NOMO-1 treated with dmso at 0.1 percent for 144 hours (cell line): Measurements from ENCODE around the gene ATP8B4.
"Not testable (repeated sequence)": the region's sequence is repeated elsewhere in the genome, so short reads cannot be mapped to it uniquely, and the experiment has no call there.

Experiments
- DNase-seq: peaks from one replicate; lab custom pipeline; 2025; ENCODE audit not compliant: unreplicated experiment; lab: John Stamatoyannopoulos, UW

The ATP8B4 gene

DNA sequence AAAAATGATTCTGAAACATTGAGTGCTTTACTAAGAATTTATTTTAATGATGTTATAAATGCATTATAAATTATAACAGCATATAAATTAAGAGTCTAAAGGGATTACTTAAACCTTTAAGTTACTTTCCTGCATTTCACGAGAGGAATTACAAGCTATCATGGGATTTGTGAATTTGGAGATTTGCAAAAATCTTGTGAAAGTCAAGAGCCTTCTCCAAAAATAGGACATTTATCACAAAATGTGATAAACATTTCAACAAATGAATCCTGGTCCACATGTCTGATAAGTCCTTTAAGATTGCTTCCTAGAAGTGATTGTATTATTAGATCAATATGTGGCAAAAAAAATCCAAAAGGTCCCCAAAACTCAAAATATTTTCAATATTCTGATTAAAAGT, 154.5 kb downstream of the ATP8B4 start:
- no peak for DNase-seq

DNA sequence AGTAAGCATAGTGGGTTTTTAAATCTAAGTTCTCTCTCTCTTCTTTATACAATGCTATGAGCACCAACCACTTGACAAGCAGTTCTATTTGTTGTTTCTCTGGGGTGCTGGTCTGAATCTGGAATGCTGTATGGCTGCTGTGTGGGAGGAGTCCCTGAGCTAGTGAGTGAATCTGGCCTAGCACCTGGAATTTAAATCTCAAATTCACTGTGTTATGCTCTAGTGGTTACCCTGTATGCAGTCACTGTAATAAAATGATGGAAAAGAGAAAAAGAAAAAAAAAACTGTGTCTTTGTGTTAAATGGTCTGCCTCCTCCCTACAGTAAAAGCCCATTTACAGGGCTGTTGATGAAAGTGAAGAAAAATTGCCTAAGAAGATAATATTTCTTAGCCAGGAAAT, 155.0 kb downstream of the ATP8B4 start:
- DNase-seq: no peak

DNA sequence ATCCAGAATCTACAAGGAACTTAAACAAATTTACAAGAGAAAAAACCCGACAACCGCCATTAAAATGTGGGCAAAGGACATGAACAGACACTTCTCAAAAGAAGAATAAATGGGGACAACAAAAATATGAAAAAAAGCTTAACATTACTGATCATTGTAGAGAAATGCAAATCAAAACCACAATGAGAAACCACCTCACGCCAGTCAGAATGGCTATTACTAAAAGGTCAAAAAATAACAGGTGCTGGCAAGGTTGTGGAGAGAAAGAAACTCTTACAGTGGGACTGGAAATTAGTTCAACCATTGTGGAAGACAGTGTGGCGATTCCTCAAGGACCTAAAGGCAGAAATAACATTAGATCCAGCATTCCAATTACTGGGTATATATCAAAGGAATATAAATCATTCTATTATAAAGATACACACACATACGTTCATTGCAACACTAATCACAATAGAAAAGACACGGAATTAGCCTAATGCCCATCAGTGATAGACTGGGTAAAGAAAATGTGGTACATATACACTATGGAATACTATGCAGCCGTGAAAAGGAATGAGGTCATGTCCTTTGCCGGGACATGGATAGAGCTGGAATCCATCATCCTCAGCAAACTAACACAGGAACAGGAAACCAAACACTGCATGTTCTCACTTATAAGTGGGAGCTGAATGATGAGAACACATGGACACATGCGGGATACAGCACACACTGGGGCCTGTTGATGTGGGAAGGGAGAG, 155.8 kb downstream of the ATP8B4 start:
- DNase-seq: not testable (repeated sequence)

DNA sequence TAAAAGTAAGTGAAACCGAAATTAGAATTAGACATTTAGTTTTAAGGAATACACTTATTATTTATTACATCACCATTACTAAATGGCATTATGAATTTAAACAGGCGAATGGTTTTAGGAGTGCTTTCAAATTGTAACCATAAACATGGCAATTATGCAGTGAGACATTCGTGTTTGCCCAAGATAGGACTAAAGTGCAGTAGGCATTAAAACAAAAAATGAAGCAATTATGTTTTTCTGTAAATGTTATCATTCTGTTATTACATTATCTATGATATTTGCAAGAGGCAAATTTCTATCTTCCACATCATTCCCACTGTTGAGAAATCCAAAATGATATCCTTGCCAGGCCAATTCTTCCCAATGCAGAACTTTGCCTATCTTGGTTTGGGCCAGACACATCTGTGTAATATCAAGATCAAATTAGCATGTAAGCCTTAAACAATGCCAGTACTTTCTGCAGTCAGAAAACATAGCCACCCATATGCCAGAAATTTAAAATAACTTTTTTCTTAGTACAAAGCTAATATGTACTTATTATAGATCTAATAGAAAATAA, 156.9 kb downstream of the ATP8B4 start:
- DNase-seq: no peak

DNA sequence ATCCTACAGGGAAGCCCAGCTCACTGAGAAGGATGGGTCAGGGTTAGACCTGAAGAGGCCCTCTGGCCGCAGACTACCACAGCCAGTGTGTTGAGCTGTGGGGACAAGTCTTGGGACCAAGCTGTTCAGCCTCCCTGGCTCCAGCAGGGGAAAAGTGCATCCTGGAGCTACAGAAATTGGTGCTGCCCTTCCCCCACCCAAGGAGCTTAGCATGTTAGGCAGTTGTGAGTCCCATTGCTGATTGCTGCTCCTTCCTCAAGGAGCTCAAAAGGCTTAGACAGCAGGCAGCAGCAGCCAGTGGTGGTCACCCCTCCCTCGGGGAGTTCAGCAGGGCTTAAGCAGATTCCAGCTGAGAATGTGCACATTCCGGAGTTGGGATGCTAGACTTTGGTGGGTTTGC, 165.6 kb downstream of the ATP8B4 start:
- no peak for DNase-seq

DNA sequence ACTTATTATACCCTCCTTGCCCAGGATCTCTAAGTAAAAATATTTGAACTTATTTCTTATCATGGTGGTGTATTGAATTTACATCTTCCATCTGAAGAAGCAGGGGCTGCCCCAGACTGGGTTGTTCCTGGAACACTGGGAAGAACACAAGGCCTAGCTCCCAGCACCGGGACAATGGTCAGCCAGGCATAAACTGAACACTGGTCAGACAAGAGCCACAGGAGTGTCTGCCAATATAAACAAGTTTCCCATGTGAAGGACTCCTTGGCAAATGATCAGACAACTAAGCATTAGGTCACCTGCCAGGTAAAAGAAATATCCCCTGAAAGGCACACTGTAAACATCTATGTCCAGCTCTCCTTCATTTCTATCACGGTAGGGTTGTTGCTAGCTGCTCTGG, 172.4 kb downstream of the ATP8B4 start:
- DNase-seq: no peak

DNA sequence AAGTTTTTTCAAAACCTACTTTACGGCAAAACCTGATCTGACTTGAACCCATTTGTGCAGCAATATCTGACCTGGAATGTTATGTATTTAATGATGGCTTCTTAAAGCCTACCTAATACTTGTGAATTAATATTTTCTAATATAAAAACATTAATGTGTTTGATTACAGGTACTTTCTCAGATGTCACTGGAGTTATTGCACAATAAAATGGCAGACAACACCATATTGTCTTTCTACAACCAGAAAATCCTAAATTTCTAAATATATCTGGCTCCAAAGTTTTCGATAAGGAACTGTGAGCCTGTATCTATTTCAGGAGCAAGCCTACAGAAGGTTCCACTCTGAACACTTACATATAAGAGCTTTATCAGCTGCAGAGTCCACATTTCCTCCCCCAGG, 184.5 kb downstream of the ATP8B4 start:
- no peak for DNase-seq

DNA sequence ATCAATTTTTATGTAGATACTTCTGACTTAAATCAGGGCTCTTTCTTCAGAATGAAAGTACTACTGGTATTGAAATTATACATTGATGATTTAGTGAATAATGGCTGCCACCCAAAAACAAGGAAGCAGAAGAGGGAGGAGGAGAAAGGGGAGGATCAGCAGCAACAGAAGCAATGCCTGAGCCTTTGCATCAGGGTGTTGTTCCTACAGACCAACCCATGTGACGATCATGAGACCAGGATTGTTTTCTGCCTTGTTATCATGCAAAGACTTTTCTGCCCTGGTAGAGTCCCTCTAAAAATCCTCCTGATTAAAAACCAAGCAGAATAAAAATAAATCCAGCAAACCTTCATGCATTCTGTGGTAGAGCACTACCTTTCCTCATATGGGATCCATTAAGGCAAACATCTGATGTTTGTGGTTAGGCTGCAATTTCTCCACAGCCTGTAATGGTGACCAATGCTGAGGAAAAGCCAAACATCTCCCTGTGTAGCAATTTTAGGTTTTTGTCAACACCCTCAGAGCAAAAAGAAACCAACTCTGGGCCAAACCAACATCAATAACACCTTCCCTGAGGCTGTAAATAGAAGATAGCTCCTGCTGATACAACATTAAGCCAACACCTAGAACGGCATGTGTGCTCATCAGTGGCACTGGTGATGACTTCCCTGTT, 191.7 kb downstream of the ATP8B4 start:
- DNase-seq: no peak

DNA sequence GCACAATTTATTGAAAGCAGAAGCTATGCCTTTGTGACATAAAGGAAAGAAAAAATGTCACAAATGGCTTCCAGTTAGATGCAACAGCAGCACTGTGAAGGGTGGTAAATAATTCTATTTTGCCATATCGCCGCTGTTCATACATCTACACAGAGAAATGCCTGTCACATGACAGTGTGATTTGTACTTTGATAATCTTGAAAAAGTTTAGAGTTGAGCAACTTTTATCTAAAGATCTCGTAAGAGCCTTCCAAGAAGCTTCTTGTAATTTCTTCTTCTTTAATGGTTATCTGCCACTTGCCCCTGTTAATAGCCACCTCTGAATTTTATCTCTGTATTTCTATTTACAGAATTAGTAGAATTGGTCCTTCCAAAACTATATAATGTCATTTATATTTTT, 192.3 kb downstream of the ATP8B4 start:
- DNase-seq: no peak

DNA sequence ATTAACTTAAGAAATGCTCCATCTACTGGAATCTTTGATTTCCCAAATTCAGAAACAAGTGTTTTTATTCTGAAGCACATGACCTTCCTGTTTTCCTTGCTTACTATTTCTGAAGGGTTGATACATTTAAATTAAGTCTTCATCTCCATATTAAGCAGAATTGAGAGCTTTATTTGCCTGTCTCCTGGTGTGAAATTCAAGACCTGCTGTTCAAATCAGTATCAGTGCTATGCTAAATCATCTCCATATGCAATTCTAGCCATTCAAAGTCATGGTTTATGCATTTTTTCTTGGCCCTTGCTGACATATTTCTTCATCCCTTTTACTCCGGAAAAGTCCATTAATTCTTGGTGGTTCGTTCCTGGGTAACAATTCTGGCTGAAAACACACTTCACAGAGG, 195.4 kb downstream of the ATP8B4 start:
- DNase-seq: no peak

DNA sequence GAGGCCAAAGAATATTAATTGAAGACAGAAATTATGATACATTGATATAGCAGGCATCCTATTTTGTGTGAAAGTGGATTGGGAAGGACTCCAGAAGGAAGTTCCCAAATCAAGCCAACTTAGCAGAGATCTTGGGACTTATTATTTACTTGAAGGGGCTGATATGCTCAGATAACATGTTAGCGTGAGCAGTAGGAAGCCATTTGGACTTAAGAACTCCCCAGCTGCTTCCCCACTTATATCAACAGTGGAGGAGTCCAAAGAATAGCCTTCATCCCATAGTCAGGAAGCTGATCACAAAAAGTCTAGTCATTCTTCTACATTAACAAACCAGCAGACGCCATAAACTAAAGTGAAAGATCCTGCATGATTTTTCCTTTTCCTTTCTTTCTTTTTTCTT, 200.0 kb downstream of the ATP8B4 start:
- no peak for DNase-seq

DNA sequence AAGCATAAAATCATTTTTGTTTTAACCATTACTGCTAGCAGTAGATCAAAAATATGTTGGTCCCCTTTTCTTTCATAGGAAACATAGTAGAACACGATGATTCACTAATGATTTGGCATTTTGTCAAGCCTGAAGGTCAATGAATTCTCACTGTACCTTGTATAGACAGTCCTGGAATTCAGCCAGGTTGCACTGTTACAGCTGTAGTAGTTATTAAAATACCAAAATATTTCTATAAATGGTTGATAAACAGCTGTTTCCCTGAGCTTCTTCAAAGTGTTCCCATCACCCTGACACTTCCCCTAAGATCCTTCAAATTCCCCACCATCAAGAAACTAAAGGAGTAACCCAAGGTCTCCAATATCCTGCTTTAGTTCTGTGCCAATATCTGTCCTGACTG, 200.9 kb downstream of the ATP8B4 start:
- no peak for DNase-seq

DNA sequence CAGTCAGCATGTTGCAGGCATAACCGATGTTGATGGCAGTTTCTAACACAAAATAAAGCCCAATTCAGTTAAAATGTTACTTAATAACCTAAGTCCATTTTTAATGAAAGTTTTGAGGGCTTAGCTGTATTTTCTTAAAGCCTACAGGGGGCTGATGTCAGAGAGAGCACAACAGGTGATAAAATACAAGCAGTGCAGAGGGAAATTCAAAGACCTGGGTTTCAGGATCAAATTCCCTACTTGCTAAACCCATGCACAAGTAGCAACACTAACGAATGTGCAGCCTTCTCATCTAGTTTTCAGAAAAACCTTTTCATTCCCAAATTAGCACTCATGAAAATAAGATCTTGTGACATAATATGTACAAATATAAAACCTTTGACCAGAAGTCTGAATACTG, 202.0 kb downstream of the ATP8B4 start:
- DNase-seq: no peak

DNA sequence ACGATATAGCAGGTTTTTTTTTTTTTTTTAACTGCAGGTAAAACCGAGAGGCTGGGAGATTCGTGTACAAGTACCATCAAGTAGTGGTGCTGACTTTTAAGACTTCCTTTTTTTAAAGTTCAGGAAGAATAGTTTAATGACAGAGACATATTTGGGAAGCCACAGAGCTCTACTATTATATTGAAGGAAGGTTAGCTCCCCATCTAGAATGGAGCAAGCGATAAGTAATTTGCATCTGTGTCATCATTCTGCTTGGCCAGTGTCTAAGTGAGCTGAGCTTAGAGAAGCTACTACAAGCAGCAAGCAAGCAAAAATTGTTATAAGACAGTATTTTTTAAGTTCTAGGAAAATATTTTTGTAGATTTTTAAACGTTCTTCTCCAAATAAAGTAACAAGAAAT, 203.2 kb downstream of the ATP8B4 start:
- DNase-seq: no peak

DNA sequence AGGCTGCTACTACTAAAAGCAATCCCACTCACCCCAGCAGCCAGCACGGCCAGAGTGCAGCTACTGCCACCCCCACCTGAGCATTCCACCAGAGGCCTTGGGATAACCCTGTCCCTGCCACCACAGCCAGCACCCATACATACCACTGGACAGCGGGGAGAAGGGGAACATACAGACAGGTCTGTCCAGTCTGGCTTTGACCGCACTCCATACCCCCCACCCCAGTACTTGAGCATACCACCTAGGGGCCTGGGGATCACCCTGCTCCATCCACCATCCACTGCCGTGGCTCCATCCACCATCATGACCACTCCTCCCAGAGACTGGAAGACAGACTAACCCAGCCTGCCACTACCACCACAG, 210.1 kb downstream of the ATP8B4 start:
- DNase-seq: no peak

DNA sequence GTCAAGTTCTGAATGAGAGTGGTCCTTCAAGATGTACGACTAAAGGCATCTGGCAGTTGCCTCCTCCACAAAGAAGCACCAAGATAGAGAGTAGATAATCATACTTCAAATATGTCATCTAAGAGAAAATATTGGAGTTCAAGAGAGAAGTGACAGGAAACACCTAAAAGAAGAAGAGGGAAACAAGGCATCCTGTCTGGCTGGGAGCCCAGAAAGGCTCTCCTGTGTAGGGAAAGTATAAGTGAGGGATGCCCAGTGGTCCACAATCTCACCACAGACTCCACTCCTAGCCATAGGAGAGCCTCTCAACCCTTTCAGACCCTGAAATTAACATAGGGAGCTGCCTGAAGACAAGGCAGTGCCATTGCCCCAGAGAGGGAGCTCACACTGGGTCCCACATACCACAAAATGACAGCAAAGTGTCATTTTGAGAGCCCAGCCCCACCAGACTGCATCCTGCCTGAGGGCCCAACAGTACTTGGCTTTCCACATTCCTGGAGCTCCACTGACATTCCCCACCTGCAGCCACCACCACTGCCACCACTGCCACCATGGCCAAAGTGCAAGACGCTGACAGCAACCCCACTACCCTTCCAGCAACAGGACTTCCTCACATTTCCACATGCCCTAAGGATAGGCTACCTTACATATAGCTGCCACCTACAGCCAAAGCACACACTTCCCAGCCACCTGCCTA, 210.6 kb downstream of the ATP8B4 start:
- no peak for DNase-seq

DNA sequence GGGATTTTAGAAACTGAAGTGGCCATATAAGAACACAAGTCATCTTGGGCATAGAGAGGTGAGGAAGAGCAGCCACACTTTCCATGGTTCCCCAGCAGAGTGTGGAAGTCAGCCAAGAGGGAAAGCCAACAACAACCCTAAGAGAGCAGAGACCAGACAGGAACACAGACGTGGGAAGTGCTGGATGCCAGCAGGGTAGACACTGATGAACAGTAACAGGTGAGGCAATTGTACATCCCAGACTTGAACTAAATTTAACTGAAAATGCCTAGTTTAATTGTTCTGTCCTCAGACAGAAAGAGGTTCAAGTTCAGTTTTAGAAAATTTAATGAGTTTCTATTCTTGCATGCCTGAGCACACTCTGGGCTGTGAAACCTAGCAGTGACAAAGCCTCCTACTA, 212.1 kb downstream of the ATP8B4 start:
- DNase-seq: no peak

DNA sequence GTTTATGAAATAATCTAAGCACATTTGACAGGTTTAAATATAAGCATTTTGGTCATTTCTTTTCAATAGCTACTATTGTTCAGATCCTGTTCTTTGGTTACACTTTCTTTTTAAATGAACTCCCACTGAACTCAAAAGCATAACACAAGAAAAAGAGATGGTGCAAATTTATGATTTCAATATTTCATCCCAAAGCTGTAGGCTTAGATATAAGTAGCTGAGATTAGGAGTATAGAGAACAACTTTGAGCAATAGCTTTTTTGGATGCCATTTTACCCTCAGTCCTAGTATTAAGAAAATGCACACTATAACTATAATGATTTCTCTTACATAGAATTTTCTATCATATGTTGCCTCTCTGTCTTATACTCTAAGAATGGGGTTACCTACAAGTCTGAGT, 213.8 kb downstream of the ATP8B4 start:
- DNase-seq: no peak

DNA sequence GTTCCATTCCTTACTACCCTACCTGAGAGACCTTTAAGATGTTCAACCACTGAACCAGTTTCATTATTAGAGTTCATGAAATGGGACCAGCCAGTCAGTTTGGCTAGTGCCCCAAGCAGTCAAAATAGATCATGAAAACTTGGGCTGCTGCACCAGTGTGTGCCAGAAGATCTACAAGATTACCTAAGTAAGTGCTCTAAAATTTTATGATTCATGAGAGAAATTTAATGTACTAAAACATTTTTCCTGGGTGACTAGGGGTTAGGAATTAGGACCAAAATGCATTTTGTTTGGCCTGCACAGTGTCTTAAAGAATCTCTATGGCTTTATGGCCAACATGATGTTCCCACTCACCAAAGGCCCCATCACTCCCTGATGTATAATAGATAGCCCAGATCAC, 214.7 kb downstream of the ATP8B4 start:
- no peak for DNase-seq

DNA sequence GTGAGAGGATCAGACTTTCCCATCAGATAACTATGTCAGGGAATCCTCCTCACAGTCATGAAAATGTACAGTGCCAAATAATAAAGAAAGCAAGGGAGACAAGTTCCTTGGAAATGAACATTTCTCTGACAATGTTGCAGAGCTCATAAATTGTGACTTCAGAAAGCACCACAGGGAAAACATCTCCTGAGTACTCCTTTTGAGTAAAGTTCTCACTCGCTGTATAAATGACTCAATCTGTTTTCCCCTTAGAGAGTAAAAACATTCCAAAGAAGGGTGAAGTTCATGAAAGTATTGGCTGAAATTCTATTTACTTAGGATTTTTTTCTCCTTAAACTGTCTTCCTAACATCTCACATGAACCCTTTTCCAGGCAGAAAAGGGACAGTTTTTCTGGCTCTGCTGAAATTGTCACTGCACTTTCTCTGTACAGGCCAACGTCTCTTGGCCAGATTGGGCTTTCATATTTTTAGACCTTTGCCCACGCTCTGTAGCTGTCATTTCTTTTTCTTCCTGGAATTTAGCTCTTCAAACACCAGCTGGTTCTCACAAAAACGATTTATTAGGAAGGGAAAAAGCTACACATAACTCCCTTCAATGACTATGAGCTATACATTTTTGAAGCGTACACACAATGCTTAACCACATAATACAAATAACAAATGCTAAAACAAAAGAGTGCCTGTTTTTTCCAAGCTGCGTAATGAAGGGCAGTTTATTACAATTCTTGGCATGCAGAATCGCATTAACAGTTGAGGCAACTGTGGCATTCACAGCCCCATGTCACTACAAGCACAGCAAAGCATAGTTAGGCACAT, 216.1 kb downstream of the ATP8B4 start:
- no peak for DNase-seq

DNA sequence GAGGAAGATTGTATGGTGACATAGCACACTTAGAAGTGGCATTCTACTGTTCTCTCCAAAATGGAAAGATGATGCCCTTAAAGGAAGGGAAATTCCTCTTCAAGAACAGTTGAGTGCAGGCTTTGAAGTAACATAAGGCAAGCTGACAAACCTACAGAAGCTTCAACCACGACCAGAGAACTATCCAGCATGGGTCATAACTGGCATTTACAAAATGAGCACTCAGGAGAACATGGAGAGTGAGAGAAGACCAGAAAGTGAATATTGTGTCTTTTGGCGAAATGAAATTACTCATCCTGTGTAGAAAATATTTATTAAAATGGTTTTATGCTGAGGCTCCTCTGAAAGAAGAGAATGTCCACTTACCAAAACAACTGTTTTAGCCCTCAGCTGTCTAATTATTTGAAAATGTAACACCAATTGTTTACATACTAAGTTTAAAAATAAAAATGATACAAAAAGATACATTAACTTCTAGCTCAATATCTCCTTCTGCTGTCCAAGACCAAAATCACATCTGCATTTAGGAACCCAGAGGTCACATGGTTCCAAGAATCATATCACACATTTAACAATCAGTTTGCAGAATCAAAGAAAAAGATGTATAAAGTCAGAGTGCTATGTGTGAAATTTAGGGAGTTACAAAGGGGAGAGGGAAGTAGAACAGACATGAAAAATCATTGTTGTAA, 216.9 kb downstream of the ATP8B4 start:
- no peak for DNase-seq
